ENCODE results near the gene ABHD12. TPM values are rescaled to one million over a fixed set of nuclear protein-coding genes. Genes with fewer than 3 reads are reported as not detected.

Gene ABHD12
- total RNA-seq, 1 experiment from 2014 or later = 78.9 TPM

DNA sequence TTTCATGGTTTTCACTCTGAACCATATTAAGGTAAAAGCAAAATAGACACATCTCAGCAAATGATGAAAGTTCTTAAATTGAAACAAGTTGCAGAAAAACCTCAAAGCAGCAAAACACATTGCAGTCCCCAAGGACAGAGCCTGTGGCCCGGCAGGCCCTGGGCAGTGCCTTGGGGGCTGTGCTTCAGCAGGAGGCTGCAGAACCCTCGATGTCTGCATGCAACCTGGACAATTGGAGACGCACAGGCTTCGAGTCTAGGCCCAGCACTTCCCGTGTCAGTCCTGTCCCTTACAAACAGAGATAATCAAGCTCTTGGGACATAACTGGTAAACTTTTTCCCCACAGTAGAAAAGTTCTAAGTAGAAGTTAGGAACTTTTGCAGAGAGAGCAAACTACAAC, 133.5 kb downstream of the ABHD12 start:
- DNase-seq (ENCODE audit: low read depth) = no peak

DNA sequence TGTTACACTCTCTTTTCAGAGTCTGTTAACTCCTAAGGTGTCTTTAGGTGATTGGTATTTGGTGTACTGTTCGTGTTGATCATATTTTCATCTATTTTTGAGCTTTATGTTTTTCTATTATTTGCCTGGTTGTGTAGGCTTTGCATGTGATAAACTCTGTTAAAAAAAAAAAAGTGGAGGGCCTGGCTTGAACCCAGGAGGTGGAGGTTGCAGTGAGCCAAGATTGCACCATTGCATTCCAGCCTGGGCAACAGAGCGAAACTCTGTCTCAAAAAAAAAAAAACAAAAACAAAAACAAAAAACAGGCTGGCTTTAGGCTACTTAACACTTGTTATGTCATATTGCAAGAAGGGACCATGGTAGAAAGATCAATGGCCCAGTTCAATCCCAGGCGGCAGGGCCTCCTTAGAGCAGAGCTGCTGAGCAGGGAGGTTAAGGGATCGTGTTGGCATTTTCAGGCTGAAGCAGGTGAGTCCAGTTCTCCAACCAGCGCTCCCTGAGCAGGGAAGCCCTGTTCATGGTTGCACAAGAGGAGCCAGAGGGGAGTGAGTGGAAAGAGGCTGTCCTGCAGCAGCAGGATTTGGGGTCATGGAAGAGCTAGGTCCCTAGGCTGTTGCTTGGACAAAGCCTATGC, 134.3 kb downstream of the ABHD12 start:
- DNase-seq (ENCODE audit: low read depth) = no peak

DNA sequence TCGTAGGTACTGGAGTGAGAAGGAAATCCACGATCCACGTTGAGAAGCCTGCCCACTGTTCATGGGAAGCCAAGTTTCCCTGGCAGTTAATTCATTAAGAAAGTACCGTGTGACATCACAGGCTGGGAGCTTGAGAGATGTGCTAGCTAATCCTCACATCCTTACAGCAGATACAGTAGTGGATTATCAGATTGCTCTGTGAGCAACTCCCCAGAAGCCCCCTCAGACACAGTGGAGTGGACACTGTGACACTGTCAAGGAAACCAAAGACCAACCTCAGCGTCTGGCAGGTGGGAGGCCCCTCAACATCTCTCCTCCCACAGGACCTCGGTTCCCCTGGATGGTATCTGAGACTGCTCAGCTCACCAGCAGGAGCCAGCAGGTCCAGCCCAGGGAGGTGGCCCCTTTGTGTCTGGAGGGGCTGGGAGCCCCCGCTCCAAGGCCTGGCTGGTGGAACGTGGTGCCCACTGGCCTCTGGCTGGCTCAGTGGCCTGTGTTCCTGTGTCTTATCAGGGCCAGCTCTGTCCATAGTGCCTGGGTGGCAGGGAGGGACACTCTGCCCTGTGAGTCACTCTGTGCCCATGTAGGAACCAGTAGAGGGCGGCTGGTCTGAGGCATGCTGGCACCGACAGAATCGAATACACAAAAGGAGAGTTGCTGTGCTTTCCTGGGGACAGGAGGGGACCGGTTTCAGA, 135.5 kb downstream of the ABHD12 start:
- no peak for DNase-seq (ENCODE audit: low read depth)

DNA sequence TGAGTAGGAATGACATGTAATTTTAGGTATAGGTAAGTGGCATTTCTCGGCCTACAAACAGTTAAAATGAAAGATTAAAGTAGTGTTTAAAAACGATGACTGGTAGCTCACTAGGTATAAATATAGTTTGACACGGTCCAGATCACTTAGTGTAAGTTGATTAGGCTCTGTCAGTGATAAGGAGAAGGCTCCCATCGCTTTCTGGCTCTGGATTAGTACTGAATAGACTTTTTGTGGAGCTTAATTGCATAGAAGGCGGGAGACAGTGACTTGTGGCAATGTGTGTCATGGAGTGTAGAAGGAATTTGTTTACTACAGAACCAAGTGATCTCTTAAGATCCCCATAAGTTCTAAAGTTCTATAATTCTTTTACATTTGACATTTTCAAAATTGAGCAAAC, 136.1 kb downstream of the ABHD12 start:
- no peak for DNase-seq (ENCODE audit: low read depth)

GRCh38 chr20:25253606-25254275, 136.9 kb downstream of the ABHD12 start:
- DNase-seq (ENCODE audit: low read depth) = no peak

GRCh38 chr20:25252686-25253421, 137.8 kb downstream of the ABHD12 start:
- DNase-seq (ENCODE audit: low read depth) = no peak

GRCh38 chr20:25252230-25252651, 138.4 kb downstream of the ABHD12 start:
- no peak for DNase-seq (ENCODE audit: low read depth)

DNA sequence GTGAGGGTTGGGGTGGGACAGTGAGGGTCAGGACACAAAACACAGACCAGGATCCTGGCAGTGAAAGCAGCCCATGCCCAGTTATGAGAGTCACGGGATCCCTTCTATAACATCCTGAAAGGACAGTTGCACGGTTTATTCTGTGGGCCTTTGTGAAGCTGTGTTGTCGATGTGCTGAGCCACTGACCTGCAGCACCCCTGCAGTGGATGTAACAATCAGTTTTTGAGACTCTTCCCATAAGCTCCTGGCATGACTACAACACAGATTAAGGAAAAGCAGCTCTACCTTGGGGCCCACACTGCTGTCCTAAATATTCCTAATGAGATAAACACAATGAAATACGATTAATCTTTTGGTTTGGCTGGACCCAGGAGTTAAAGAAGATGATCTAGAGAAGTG, 139.1 kb downstream of the ABHD12 start:
- DNase-seq (ENCODE audit: low read depth) = no peak

- no peak for DNase-seq (ENCODE audit: low read depth)
These were observed 139.6 kb downstream of the ABHD12 start for GRCh38 chr20:25251019-25251418.

DNA sequence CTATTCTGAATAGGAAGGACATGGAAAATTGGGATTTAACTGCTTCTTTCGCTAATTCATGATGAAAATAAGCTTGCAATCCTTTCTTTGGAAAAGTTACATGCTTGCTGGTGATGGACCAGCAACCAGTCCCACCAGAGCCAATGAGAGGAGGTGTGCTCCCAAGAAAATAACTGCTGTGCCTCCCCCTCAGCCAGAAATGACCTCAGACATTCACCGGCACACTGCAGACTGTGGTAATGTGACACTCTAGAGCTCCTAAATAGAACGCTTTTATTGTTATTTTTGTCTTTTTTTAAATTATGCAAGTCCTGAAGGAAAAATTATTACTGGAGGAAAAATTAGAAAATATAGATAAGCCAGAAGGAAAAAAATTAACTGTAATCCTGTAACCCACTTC, 140.1 kb downstream of the ABHD12 start:
- no peak for DNase-seq (ENCODE audit: low read depth)

Other genes with a start within 250 kb of the ABHD12 start
- gene ENTPD6, start 195.1 kb downstream of the ABHD12 start, total RNA-seq (2014; rRNA removed; shearing (Covaris generic)) = 29.3 and 32.4 TPM in 2 replicates
- 70.8 and 96.6 TPM in 2 replicates for gene PYGB, start 142.8 kb downstream of the ABHD12 start, total RNA-seq (2014; rRNA removed; shearing (Covaris generic))
- gene GINS1, start 16.8 kb upstream of the ABHD12 start, total RNA-seq (2014; rRNA removed; shearing (Covaris generic)) = 31.0 and 42.7 TPM in 2 replicates
- gene NINL, start 194.7 kb upstream of the ABHD12 start, total RNA-seq (2014; rRNA removed; shearing (Covaris generic)) = 6.2 and 6.4 TPM in 2 replicates
- 11.0 and 13.9 TPM in 2 replicates for gene NANP, start 233.2 kb upstream of the ABHD12 start, total RNA-seq (2014; rRNA removed; shearing (Covaris generic))